ENCODE results near the gene MOB3B.

Gene MOB3B

GRCh38 chr9:27398982-27399653, 130.5 kb downstream of the MOB3B start:
- no peaks in the 10 kb centered on the region for H3K27me3 Mint-ChIP-seq
- H3K4me1 Mint-ChIP-seq (ENCODE audit: low read depth): no peaks in the 10 kb centered on the region
- no peak overlapping the region for H3K27ac Mint-ChIP-seq

GRCh38 chr9:27396495-27396894, 133.1 kb downstream of the MOB3B start:
- Mint-ChIP-seq H3K27ac (no peak overlapping the region), H3K36me3 (ENCODE audit: low read depth) (no peaks in the 10 kb centered on the region), H3K4me1 (ENCODE audit: low read depth) (peaks cover 13% of the 10 kb centered on the region), H3K9me3 (no peaks in the 10 kb centered on the region), H3K27me3 (no peaks in the 10 kb centered on the region), H3K4me3 (no peak overlapping the region)

More at GRCh38 chr9:27398982-27399653, 130.5 kb downstream of the MOB3B start:
- no peaks in the 10 kb centered on the region for H3K36me3 Mint-ChIP-seq (ENCODE audit: low read depth)
- H3K4me3 Mint-ChIP-seq: no peak overlapping the region
- no peaks in the 10 kb centered on the region for H3K9me3 Mint-ChIP-seq

DNA sequence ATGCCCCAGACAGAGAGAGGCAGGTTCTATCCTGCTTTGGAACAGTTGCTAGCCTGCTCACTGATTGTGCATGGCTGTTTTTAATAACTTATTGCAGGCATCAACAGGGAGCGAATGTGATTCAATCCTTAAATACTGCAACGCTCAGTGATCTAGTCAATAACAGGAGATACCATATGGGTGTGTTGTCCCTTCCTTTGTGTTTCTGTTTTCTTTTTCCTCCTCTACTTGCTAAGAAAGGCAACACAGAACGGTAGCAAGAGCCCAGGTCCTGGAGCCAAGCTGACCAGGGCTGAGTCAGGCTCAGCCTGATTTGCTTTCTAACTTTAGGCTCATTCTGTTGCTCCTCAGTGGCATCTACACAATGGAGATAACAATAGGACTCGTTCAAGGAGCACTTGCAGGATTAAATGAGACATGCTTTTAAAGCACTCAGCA, 134.1 kb downstream of the MOB3B start:
- no peak overlapping the region for H3K4me3 Mint-ChIP-seq
- no peak overlapping the region for H3K27ac Mint-ChIP-seq
- H3K27me3 Mint-ChIP-seq: no peaks in the 10 kb centered on the region
- no peaks in the 10 kb centered on the region for H3K36me3 Mint-ChIP-seq (ENCODE audit: low read depth)
- H3K9me3 Mint-ChIP-seq: no peaks in the 10 kb centered on the region
- H3K4me1 Mint-ChIP-seq (ENCODE audit: low read depth): peaks cover 13% of the 10 kb centered on the region

GRCh38 chr9:27394826-27395201, 134.8 kb downstream of the MOB3B start:
- no peaks in the 10 kb centered on the region for H3K27me3 Mint-ChIP-seq
- H3K4me1 Mint-ChIP-seq (ENCODE audit: low read depth): peaks cover 13% of the 10 kb centered on the region
- no peak overlapping the region for H3K4me3 Mint-ChIP-seq
- no peaks in the 10 kb centered on the region for H3K9me3 Mint-ChIP-seq
- H3K27ac Mint-ChIP-seq: no peak overlapping the region
- no peaks in the 10 kb centered on the region for H3K36me3 Mint-ChIP-seq (ENCODE audit: low read depth)

DNA sequence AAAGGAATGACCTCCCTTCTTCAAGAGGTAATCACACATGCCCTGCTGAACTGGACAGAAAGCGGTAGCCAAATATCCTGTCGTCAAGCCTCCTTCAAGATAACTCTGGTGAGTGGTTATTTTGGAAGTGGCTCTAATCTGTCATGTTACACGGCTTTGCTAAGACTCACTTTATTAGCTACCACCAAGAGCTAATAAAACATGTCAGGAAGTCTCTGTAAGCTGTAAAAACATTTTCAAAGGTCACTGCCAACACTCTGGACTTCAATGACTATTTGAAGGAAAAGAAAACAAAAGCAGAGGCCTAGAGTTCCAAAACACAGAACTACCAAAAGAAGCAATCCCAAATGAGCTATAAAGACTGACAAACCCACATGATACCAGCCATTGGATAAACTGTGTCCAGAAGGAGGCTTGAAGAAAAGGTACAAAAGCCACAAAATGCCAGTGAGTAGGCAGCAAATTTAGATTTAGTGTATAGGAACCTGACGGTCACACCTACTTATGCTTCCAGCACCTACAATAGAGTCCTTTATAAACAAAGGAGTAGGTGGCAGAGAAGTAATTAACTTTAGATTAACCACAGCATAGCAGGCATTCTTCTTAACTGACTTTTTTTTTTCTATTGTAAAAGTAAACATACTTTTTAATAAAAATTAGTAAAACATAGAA, 135.3 kb downstream of the MOB3B start:
- no peaks in the 10 kb centered on the region for H3K27me3 Mint-ChIP-seq
- no peak overlapping the region for H3K4me3 Mint-ChIP-seq
- peaks cover 13% of the 10 kb centered on the region for H3K4me1 Mint-ChIP-seq (ENCODE audit: low read depth)
- no peak overlapping the region for H3K27ac Mint-ChIP-seq
- no peaks in the 10 kb centered on the region for H3K9me3 Mint-ChIP-seq
- H3K36me3 Mint-ChIP-seq (ENCODE audit: low read depth): no peaks in the 10 kb centered on the region

GRCh38 chr9:27393054-27393846, 136.4 kb downstream of the MOB3B start:
- peaks cover 13% of the 10 kb centered on the region for H3K4me1 Mint-ChIP-seq (ENCODE audit: low read depth)
- no peaks in the 10 kb centered on the region for H3K27me3 Mint-ChIP-seq
- no peak overlapping the region for H3K4me3 Mint-ChIP-seq
- H3K9me3 Mint-ChIP-seq: no peaks in the 10 kb centered on the region
- no peak overlapping the region for H3K27ac Mint-ChIP-seq
- no peaks in the 10 kb centered on the region for H3K36me3 Mint-ChIP-seq (ENCODE audit: low read depth)

DNA sequence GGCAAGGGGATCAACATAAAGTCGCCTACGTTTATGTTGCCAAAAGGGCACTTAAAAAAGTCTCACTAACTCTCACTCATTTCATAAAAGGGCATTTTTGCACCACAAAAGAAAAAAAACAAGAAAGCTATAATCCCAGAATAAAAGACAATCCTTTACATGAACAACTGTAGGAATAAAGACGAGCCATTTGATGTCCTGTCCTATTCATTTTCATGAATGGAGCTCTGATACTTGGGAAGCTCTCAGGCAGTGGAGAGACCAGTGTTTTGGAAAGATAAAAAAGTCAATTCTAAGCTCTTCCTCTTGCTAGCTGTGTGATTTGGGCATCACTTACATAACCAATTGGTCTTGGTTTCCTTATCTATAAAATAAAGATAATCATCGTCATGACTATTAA, 137.2 kb downstream of the MOB3B start:
- Mint-ChIP-seq H3K9me3 (no peaks in the 10 kb centered on the region), H3K36me3 (ENCODE audit: low read depth) (no peaks in the 10 kb centered on the region), H3K27ac (no peak overlapping the region), H3K27me3 (no peaks in the 10 kb centered on the region), H3K4me1 (ENCODE audit: low read depth) (peaks cover 13% of the 10 kb centered on the region), H3K4me3 (no peak overlapping the region)

GRCh38 chr9:27391040-27391895, 138.3 kb downstream of the MOB3B start:
- no peak overlapping the region for H3K4me3 Mint-ChIP-seq
- peaks cover 13% of the 10 kb centered on the region for H3K4me1 Mint-ChIP-seq (ENCODE audit: low read depth)
- no peaks in the 10 kb centered on the region for H3K36me3 Mint-ChIP-seq (ENCODE audit: low read depth)
- H3K27me3 Mint-ChIP-seq: no peaks in the 10 kb centered on the region
- no peaks in the 10 kb centered on the region for H3K9me3 Mint-ChIP-seq
- no peak overlapping the region for H3K27ac Mint-ChIP-seq

GRCh38 chr9:27388150-27388549, 141.5 kb downstream of the MOB3B start:
- Mint-ChIP-seq H3K27me3 (no peaks in the 10 kb centered on the region), H3K4me1 (ENCODE audit: low read depth) (peaks cover 18% of the 10 kb centered on the region), H3K36me3 (ENCODE audit: low read depth) (no peaks in the 10 kb centered on the region), H3K9me3 (no peaks in the 10 kb centered on the region), H3K4me3 (no peak overlapping the region), H3K27ac (no peak overlapping the region)

DNA sequence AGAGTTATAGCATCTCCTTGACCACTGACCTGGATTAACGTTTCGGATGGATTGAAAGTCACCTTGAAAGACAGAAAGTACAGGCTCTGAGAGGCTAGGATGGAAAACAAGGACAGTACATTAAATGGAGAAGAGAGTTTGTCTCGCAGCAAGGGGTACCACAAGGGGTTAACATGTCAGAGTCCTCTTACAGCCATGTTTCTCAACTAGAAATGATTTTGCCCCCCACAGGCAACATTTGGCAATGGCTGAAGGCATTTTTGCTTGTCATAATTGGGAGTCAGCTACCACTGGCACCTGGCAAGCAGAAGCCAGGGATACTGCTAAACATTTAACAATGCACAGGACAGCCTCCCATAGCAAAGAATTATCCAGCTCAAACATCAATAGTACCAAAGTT, 141.9 kb downstream of the MOB3B start:
- Mint-ChIP-seq H3K4me1 (ENCODE audit: low read depth) (peaks cover 13% of the 10 kb centered on the region), H3K36me3 (ENCODE audit: low read depth) (no peaks in the 10 kb centered on the region)

DNA sequence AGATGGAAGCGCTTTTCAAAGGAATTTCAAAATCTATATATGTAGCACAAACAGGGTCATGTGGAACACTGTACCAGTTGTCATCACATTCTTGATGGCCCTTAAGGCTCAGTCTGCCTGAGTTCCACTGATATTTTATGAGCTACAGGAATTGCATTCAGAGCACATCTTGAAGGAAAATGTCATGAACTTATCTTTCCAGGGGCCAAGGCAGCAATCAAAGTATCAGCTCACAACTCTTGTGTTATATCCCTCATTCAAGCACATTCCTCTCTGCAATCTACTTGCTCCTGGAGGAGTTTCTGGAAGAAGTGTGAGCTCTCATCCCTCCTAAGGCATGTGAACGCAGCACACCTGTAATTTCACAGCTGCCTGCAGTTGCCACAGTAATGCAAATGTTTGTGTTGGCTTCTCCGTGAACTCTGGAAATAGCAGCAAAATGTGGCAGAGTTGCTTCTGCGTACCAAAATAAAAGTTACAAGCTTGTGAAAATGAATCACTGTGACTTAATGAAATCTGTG, 143.0 kb downstream of the MOB3B start:
- H3K27me3 Mint-ChIP-seq: no peaks in the 10 kb centered on the region
- peaks cover 10% of the 10 kb centered on the region for H3K4me1 Mint-ChIP-seq (ENCODE audit: low read depth)
- no peak overlapping the region for H3K4me3 Mint-ChIP-seq
- H3K9me3 Mint-ChIP-seq: no peaks in the 10 kb centered on the region
- H3K36me3 Mint-ChIP-seq (ENCODE audit: low read depth): no peaks in the 10 kb centered on the region
- no peak overlapping the region for H3K27ac Mint-ChIP-seq

More for the DNA sequence above, 141.9 kb downstream of the MOB3B start:
- Mint-ChIP-seq H3K27ac (no peak overlapping the region), H3K27me3 (no peaks in the 10 kb centered on the region), H3K9me3 (no peaks in the 10 kb centered on the region), H3K4me3 (no peak overlapping the region)

GRCh38 chr9:27385606-27386322, 143.8 kb downstream of the MOB3B start:
- no peaks in the 10 kb centered on the region for H3K36me3 Mint-ChIP-seq (ENCODE audit: low read depth)
- no peak overlapping the region for H3K4me3 Mint-ChIP-seq
- no peaks in the 10 kb centered on the region for H3K9me3 Mint-ChIP-seq
- no peaks in the 10 kb centered on the region for H3K27me3 Mint-ChIP-seq
- H3K27ac Mint-ChIP-seq: no peak overlapping the region
- H3K4me1 Mint-ChIP-seq (ENCODE audit: low read depth): peaks cover 11% of the 10 kb centered on the region

DNA sequence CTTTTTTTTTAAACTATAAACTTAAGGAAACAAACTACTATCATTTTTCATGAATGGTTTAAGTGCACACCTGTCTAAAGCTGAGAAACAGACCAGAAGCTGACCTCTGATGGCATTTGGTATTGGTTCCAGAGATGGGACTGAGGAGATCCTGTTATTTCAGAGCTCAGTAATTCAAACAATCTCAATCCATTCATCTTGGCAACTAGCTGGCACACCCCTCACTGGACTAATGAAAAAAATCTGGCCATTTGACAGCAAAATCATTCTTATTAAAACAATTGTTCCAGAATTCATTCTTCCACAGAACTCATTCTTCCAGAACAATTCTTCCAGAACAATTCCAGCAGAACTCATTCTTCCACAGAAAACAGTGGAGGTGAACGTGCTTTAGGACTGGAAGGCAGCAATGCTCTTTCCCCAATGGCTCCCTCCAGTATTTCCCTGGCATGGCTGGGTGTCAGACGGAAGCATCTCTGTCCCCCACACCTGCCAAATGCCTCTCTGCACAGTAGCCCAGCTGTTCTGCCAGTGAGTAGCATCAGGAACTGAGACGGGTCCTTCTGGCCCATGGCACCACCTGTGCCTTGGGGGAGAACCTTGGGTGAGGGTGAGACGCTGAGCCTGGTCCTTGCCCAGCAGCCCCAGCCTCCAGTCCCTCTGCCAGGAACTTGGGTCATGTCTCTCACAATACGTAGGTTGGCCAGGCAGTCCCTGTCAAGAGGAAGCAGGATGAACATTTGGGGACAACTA, 145.2 kb downstream of the MOB3B start:
- Mint-ChIP-seq H3K27me3 (no peaks in the 10 kb centered on the region), H3K36me3 (ENCODE audit: low read depth) (no peaks in the 10 kb centered on the region), H3K9me3 (no peaks in the 10 kb centered on the region), H3K4me1 (ENCODE audit: low read depth) (peaks cover 17% of the 10 kb centered on the region), H3K27ac (no peak overlapping the region), H3K4me3 (no peak overlapping the region)

Data from stimulated activated naive CD8-positive, alpha-beta T cell treated with anti-CD3 and anti-CD28 coated beads, Interleukin-15, Interleukin-2, amounts not matched to agents 100 ng/mL and 50 ng/mL, for 24 hours (primary cell).